ENCODE results near the gene SLC41A3.
A peak's percentile ranks its signal among the peaks of the same experiment; 100 is the strongest.
"Not testable (repeated sequence)": the region's sequence is repeated elsewhere in the genome, so short reads cannot be mapped to it uniquely, and the experiment has no call there.

Gene SLC41A3

GRCh38 chr3:125960456-125961288 is 123.3 kb downstream of the SLC41A3 start:
- in situ Hi-C loops (cut with MboI; ENCODE audit: low sequenced_read_pairs, unreplicated experiment) = no loop called here
- DNase-seq (ENCODE audit: low spot score) = peak; percentile 22
- TF ChIP-seq CTCF (IDR thresholded peaks at IDR 0.05; ENCODE audit: borderline replicate concordance, control extremely low read depth, extremely low read depth, insufficient read depth, missing control alignments) = no peak

GRCh38 chr3:125960066-125960424 is 123.9 kb downstream of the SLC41A3 start:
- no peak for DNase-seq (ENCODE audit: low spot score)
- TF ChIP-seq CTCF (IDR thresholded peaks at IDR 0.05; ENCODE audit: borderline replicate concordance, control extremely low read depth, extremely low read depth, insufficient read depth, missing control alignments) = no peak
- in situ Hi-C loops (cut with MboI; ENCODE audit: low sequenced_read_pairs, unreplicated experiment) = no loop called here

GRCh38 chr3:125959317-125960065 is 124.4 kb downstream of the SLC41A3 start:
- in situ Hi-C loops (cut with MboI; ENCODE audit: low sequenced_read_pairs, unreplicated experiment) = no loop called here
- no peak for DNase-seq (ENCODE audit: low spot score)
- no peak for TF ChIP-seq CTCF (IDR thresholded peaks at IDR 0.05; ENCODE audit: borderline replicate concordance, control extremely low read depth, extremely low read depth, insufficient read depth, missing control alignments)

- in situ Hi-C loops (cut with MboI; ENCODE audit: low sequenced_read_pairs, unreplicated experiment) = no loop called here
- DNase-seq (ENCODE audit: low spot score) = no peak
- no peak for TF ChIP-seq CTCF (IDR thresholded peaks at IDR 0.05; ENCODE audit: borderline replicate concordance, control extremely low read depth, extremely low read depth, insufficient read depth, missing control alignments)
These were observed 125.2 kb downstream of the SLC41A3 start for GRCh38 chr3:125958511-125959316.

GRCh38 chr3:125957674-125958510 is 126.0 kb downstream of the SLC41A3 start:
- no peak for DNase-seq (ENCODE audit: low spot score)
- no peak for TF ChIP-seq CTCF (IDR thresholded peaks at IDR 0.05; ENCODE audit: borderline replicate concordance, control extremely low read depth, extremely low read depth, insufficient read depth, missing control alignments)
- in situ Hi-C loops (cut with MboI; ENCODE audit: low sequenced_read_pairs, unreplicated experiment) = no loop called here

GRCh38 chr3:125957020-125957419 is 126.9 kb downstream of the SLC41A3 start:
- in situ Hi-C loops (cut with MboI; ENCODE audit: low sequenced_read_pairs, unreplicated experiment); DNase-seq (ENCODE audit: low spot score): not testable (repeated sequence)

Data from GM13976 (cell line).